ENCODE data around the gene ATF6B.

GRCh38 chr6:32082935-32083334 is 45.1 kb downstream of the ATF6B start:
- TF ChIP-seq REST (IDR thresholded peaks at IDR 0.05; ENCODE audit: unreplicated experiment) (no peak), CTCF (conservative IDR thresholded peaks at IDR 0.05; ENCODE audit: low read depth in 2 of 2) (no peak), EZH2phosphoT487 (IDR thresholded peaks at IDR 0.05; ENCODE audit: unreplicated experiment) (no peak), ZNF331 (CRISPR knock-in tag; IDR thresholded peaks at IDR 0.05; ENCODE audit: low read depth) (no peak), POLR2AphosphoS5 (IDR thresholded peaks at IDR 0.05; ENCODE audit: low read depth) (no peak), EZH2 (IDR thresholded peaks at IDR 0.05; ENCODE audit: low read depth, unreplicated experiment) (no peak), CREB1 (CRISPR knock-in tag; IDR thresholded peaks at IDR 0.05; ENCODE audit: low read depth) (no peak), JUNB (IDR thresholded peaks at IDR 0.05; ENCODE audit: unreplicated experiment) (no peak), NANOG (IDR thresholded peaks at IDR 0.05; ENCODE audit: borderline replicate concordance) (no peak), ZNF114 (CRISPR knock-in tag; IDR thresholded peaks at IDR 0.05) (no peak)

Measured in GM23338 (cell line).